Dedifferentiated amniotic fluid mesenchymal stem cell (primary cell): ENCODE results near the gene LIPJ.

Source experiments
- DNase-seq: peaks from one replicate; pipeline ENCODE4 v3.0.0-alpha.2; 2016; ENCODE audit errors: extremely low spot score

The LIPJ gene

DNA sequence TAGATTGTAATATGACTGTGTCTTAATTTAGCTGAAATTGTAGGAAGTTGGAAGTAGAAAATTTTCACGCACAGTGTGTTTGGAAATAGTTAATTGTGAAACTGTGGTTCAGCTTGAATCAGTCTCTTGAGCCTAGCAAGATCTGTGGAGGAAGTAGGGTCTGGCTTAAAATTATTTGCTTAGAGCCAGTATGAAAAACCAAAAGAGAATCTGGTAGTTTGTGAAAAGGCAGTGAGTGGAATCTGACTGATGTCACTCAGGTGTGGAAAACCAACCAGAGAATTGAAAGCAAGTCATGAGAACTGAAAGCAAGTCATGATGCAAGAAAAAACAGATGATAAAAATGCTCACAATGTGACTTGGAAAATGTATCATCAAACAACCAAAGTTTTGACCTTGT lies 11.5 kb downstream of the LIPJ start:
- DNase-seq = no peak

DNA sequence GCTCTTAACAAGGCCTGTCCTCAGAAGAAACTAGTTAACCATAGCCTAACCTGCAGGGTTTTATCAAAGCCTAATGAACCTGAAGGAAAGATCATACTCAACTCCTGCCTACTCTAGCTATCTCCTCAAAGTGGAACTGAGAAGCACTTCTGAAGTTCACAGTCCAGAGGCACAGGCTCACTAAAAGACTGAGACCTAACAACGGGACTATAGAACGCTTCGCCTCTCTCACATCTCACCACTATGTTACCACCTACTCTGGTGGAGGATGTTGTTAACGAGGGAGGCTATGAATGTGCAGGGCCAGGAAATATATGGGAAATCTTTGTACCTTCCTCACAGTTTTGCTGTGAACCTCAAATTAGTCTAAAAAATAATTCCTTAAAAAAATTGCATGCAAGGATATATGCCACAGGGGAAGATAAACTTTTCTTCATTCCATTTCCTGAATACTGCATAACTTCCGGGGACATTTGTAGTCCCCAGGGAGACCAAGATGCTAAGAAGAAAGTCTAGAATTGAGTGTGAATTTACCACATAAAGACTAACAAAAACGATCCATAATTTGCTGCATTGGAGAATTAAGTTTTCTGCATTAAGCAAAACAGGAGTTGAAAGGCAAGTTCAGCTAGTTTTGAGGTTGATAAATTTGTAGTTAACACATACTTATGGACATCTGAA lies 21.6 kb downstream of the LIPJ start:
- DNase-seq = no peak

DNA sequence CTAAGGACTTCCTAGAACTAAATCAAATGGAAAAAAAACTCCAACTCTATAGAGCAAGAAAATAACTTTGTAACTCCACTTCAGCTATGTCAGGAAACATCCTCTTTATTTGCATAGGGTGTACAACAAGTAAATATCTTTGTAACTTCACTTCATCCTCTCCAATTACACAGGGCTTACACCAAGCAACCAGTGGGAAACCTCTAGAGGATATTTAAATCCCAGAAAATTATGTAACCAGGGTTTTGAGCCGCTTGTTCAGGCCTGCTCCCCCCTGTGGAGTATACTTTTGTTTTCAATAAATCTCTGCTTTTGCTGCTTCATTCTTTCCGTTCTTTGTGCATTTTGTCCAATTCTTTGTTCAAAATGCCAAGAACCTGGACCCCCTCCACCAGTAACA lies 22.2 kb downstream of the LIPJ start:
- no peak for DNase-seq

DNA sequence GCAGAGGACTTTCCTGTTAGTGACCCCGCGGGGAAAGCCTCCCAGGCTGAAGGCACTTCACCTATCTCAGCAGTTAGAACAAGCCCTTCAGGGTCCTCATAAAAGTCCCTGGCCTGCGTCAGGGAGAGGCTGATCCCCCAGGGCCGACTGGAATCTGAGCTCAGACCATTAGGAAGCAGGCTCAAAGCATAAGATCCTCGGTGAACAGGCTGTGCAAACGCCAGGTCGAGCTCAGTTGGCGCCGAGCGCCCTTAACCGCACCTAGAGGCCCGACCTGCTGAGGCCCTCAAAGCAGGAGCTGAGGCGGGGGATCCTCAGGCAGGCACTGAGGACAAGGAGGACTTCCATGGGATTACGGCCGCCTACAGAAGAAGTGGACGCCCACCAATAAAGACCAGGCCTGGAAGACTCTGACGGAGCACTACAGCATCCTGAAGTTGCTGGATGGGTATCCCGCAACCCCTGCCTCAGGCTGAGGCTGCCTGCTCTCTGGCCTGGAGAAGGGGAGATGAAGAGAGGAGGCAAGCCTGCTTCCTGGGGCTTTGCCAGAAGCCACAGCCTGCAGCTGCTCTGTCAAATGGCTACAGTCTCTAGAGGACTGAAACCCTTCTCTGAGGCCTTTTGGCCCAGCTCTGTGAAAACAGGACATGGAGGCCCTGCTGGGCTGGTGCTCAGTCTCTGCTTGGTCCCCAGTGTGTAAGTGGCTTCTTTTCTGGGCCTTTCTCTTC lies 29.9 kb downstream of the LIPJ start:
- no peak for DNase-seq

DNA sequence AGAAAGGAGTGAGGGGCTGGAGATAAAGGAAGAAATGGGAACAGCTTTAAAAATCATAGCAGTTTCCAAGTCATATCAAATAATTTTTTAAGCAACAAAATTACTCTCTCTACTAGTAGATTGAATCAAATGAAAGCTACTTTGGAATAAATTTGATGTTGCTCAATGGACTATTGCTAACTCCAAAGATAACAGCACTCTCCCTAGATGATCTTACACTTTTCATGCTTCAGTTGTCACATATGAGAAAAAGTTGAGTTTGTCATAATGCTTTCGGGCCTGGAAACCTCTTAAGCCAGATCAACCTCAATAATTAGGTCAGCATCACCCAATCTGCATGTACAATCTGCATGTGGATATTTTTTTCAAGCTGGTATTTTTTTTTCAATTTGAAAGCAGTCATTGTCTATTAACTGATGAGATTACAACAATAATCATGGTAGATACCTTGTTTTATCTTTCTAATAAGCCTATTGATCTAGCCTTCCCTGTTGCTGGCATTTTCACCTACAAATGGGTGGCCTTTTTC lies 31.3 kb downstream of the LIPJ start:
- no peak for DNase-seq

DNA sequence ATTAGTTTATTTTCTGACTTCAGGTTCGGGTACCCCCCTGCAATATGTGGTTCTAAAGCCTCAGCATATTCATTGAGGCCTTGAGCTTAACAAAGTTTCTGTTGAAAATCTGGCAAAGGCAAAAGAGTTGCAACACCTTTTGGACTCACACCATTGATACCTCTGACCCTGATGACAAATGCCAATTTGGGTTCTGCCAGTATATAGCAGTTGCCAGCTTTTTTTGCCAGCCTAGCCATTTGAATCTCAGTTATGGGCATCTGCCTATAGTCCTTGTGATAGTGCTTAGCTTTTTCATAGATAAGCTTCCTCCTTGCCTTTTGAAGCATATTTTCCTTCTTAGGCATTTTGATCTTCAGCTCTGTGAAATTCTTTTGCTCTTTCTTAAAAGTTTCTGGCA lies 31.9 kb downstream of the LIPJ start:
- no peak for DNase-seq

DNA sequence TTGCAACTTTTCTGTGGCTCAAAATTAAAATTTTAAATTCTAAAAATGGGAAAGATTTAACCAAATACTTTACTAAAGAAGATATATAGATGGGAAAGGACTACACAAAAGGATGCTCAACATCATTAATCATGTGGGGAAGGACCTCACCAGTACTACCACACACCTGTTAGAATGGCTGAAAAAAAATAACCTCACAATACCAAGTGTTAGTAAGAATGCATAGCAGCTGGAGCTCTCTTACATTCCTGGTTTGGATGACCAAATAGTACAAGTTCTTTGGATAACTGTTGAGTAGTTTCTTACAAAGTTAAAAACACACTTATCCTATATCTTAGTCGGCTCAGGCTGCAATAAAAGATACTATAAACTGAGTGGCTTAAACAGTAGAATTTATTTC lies 33.9 kb downstream of the LIPJ start:
- DNase-seq = no peak

DNA sequence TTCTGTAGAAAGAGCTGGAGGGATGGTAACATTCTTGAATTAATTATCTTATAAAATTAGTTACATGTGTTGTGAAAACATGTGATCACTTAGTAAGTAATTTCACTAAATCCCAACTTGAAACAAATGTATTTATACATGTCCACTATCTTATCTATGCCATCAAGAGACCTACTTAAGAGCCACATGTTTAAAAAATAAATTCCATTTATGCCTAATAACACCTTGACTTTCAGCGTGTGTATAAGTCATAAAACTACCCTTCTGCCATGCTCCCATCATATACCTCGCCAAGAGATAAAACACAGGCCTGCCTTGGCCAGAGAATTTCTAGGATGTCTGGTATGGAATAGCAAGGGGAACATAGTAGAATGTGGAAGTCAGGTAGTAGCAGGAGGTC lies 37.3 kb downstream of the LIPJ start:
- DNase-seq = no peak

DNA sequence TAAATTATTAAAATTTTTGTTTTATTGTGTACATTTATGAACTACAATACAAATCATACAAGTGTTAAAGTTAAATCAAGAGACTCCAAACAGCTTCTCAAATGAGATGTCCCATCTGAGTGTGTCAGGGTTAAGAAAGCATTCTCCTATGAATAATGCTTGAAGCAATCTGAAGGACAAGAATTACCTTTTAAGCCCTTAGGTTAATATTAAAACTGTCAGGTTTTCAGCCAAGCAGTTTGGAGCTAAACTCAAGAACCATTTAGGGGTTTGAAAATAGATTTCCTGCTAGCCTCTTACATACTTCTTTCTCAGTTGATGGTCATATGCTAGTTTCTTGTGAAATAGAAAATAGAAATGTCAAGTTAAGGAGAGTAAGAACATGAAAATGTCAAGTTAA lies 38.3 kb downstream of the LIPJ start:
- no peak for DNase-seq

DNA sequence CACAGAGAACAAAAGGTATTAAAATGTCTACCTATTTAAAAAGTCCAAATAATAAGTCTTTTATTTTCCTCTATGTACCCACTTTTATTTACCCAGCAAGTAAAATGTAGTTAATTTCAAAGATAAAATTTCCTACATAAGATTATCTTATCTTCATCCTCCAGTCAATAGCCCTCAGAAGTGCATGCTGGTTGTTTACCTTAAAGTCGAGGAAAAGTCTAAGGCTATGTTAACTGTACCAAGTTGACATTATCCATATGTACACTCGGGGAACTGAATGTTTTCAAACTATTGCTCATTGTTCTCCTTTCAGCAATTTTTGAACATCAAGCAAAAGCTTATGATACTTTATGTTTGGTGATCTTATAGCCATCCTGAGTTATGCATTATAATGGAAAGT lies 53.6 kb downstream of the LIPJ start:
- DNase-seq = no peak

DNA sequence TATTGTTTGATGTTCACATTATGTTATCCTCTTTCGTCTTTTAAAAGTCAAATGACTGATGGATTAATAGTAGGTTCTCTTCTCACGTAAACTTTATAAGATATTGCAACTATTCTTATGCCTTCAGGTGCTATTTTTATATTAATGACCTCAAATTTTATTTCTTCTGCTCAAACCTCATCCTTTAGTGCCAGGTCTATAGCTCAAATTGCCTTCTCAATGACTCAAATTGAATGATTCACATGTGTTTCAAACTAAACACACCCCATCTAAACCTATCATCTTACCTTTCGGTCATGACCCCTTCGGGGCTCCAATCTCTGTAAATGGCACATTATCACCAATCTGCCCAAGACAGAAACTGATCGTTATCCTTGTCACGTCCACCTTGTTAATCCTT lies 55.6 kb downstream of the LIPJ start:
- DNase-seq = no peak

DNA sequence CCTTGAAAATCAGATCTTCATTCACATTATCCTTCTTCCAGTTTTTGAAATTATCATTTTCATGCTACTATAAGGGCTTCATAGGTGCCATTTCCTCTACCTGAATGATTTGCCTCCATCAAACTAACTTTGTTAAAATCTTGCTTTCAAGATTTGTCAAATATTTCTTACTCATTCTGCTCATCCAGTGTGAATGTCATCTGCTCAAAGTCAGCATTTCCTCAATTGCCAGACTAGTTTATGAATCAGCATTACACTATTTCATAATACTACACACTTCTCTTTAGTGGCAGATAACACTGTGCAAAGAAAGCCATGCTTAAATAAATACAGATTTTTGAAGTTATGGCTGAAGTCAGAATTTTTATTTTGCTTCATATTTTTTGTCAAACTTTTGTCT lies 56.4 kb downstream of the LIPJ start:
- peak; percentile 36 for DNase-seq

DNA sequence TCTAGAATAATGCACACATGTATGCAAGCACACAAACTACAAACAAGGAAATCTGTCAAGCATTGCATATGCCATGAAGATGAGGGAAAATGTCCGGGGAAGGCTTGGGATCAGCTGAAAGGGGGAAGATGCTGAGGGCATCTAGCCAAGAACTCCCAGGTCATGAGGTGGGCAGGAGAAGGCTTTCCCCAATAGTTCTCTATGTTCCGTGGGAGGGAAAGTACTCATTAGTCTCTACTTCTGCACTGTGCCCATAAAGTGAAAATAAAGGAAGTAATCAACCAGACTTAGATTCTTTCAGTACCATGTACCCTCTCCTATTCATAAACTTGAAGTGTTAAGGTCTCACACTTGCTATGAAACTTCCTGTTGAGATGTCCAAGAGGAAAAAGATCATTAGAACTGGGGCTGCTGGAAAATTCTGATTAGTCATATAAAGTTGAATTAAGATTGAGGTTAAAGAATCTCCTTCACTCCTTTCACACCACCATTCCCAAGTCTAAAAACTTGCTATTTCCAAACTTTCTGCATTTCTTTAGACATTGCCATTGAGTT lies 60.6 kb downstream of the LIPJ start:
- DNase-seq = no peak

DNA sequence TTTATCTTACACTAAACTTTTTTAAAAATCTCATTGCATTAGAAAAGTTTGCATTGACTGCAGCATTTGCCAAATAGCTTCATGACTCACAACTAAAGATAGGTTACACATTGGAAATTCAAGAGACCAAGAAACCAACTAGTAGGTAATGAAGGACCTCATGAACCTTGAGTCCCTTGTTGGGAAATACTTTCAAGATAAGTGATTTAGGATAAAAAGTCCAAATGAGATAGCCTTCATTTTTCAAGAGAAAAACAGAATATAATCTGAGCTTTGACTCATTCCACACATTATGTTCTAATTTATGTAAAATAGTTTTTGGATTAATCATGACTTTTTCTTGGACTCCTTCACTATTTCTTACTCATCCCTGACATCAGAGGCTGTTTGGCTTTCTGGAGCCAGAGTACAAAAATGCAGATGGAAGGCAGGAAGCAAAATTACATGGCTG lies 64.6 kb downstream of the LIPJ start:
- peak; percentile 93 for DNase-seq

DNA sequence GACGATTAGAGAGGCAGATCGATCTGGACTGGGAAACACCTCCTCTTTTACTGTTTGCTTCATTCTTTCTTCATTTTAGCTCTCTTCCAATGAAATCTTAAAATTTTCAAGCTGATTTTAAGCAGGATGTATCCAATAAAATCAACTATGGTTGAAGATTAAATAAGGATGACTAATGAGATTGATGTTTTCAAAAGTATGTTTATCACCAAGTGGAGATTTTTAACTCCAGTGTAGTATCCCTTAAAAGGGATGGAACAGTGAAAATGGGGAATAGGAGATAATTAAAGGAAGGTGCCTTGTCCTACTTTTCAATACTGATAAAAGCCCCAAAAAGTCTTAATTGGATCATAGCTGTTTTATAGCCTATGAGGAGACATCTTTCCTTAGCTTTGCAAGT lies 66.1 kb downstream of the LIPJ start:
- DNase-seq = no peak
